Activated CD8-positive, alpha-beta T cell treated with anti-CD3 and anti-CD28 coated beads for 36 hours (primary cell): Measurements from ENCODE around the gene OLFML1. TPM values are rescaled to one million over a fixed set of nuclear protein-coding genes. Genes with fewer than 3 reads are reported as not detected.

Source experiments
- ATAC-seq: fragments of 200-7000 bp; cut with Tn5 transposase; one replicate; pipeline ENCODE4 v1.10.0; 2021; ENCODE audit warnings: mild to moderate bottlenecking, moderate library complexity
- CTCF ChIA-PET: fragments of 350-600 bp; sonication (Branson Sonifier 250); formaldehyde crosslinking; loops from one replicate; lab custom pipeline; 2021; ENCODE audit warnings: antibody characterized with exemption; lab: Charles Lee
- POLR2A ChIA-PET: fragments of 350-600 bp; sonication (Branson Sonifier 250); formaldehyde crosslinking; loops from one replicate; lab custom pipeline; 2021; ENCODE audit warnings: antibody characterized with exemption; lab: Charles Lee
- DNase-seq: peaks from one replicate; pipeline ENCODE4 v3.0.0-alpha.2; 2020
- H3K27ac Mint-ChIP-seq: one replicate; pipeline ENCODE4 v1.8.0; 2021; ENCODE audit warnings: mild to moderate bottlenecking, mixed read lengths
- H3K27me3 Mint-ChIP-seq: one replicate; pipeline ENCODE4 v1.8.0; 2021; ENCODE audit warnings: mixed read lengths
- H3K36me3 Mint-ChIP-seq: one replicate; pipeline ENCODE4 v1.8.0; 2021; ENCODE audit warnings: low read depth, mixed read lengths
- H3K4me1 Mint-ChIP-seq: one replicate; pipeline ENCODE4 v1.8.0; 2021; ENCODE audit warnings: low read depth, mixed read lengths
- H3K4me3 Mint-ChIP-seq: one replicate; pipeline ENCODE4 v1.8.0; 2021; ENCODE audit warnings: mild to moderate bottlenecking, moderate library complexity, mixed read lengths
- H3K9me3 Mint-ChIP-seq: one replicate; pipeline ENCODE4 v1.8.0; 2021; ENCODE audit warnings: mixed read lengths
- intact Hi-C: fragments of 100-400 bp; cut with micrococcal nuclease; formaldehyde crosslinking; loops from one replicate; pipeline ENCODE4 v1.10.0; 2022
- total RNA-seq, 2 experiments: library from RNA; stranded (reverse); gene quantifications; one replicate each; pipeline ENCODE4 v1.2.3, GENCODE V29; 2021
- TF ChIP-seq, protein P1 (sequence below): fragments of 200-600 bp; IDR thresholded peaks from one replicate; pipeline ENCODE4 v1.8.0; 2022; ENCODE audit warnings: antibody characterized with exemption, mild to moderate bottlenecking

The OLFML1 gene
- total RNA-seq, 2 experiments from 2014 or later: not detected

DNA sequence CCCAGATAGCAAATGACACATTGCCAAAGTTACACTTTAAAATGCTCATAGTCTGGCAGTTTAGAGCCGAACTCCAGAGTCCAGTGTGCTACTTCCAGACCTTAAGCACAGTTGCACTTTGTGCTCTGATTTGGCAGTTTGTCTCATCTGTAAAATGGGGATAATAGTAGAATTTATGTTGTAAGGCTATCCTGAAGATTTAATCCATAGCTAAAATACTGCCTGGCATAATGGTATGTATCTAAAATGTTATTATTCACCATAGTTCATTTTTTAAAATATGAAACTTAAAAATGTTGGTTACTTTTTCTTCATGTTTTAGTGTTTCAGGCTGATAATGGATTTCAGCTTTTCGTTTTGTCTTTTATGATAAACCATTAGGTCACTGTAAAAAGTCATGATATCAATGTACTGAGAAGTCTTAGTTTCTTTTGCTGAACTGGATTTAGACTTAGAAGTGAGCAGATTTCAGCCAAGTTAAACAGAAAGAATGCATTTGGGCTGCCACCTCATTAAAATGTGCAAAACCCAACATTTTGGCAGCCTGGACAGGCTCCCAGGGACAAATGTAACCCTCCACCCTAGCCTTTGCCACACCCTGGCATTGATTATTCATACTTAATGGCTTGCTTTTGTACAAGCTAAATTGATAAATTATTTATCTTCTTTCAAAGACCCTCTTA is 933 bp downstream of the OLFML1 start:
- DNase-seq: no peak
- Mint-ChIP-seq H3K27me3 (no peaks in the 10 kb centered on the region), H3K36me3 (no peaks in the 10 kb centered on the region), H3K4me1 (no peaks in the 10 kb centered on the region), H3K9me3 (no peaks in the 10 kb centered on the region), H3K4me3 (no peak overlapping the region), H3K27ac (no peak overlapping the region)
- CTCF ChIA-PET: interaction anchor here (0.9 to 1.6 kb wide), 4 partner anchors 15 to 757 kb away, joined by 3 to 4 read pairs (median 3); partner anchors contain the start of gene PPFIBP2
- intact Hi-C loops: no loop called here
- ATAC-seq: no peak
- POLR2A ChIA-PET: no interaction called here
- TF ChIP-seq, protein P1, sequence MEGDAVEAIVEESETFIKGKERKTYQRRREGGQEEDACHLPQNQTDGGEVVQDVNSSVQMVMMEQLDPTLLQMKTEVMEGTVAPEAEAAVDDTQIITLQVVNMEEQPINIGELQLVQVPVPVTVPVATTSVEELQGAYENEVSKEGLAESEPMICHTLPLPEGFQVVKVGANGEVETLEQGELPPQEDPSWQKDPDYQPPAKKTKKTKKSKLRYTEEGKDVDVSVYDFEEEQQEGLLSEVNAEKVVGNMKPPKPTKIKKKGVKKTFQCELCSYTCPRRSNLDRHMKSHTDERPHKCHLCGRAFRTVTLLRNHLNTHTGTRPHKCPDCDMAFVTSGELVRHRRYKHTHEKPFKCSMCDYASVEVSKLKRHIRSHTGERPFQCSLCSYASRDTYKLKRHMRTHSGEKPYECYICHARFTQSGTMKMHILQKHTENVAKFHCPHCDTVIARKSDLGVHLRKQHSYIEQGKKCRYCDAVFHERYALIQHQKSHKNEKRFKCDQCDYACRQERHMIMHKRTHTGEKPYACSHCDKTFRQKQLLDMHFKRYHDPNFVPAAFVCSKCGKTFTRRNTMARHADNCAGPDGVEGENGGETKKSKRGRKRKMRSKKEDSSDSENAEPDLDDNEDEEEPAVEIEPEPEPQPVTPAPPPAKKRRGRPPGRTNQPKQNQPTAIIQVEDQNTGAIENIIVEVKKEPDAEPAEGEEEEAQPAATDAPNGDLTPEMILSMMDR: no peak

DNA sequence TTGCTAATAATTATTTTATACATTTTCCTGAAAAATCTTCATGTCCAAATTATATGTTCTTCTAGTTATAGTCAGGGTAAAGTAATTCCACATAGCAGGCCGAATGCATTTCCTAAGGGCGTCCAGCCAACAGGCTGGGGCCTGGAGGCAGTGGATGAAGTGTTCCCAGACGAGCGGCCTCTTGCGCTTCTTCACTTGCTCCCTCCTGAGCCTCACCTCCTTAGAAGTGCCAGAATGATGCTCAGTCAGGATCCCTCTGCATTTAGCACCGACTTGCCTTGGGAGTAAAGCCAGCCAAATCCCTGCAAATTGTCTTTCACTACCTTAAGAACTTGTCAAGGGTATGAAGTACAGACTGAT is 1.5 kb downstream of the OLFML1 start:
- H3K27me3 Mint-ChIP-seq: no peaks in the 10 kb centered on the region

DNA sequence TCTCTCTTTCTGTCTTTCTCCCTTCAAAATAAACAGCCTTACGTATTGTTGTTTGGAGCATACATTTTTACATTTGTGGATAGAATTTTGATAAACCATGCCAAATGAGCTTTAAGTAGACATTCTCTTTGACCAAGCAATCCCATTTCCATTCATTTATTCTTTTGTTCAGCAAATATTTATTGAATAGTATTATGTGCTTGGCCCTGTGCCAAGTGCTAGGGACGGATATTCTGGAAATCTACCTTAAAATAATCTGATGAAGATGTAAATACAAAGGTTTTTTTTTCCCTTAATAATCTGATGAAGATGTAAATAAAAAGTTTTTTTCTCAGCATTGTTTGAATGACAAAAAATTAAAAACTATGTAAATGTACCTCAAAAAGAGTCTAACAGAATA is 2.1 kb downstream of the OLFML1 start:
- Mint-ChIP-seq H3K4me1 (peaks cover 2% of the 10 kb centered on the region), H3K4me3 (no peak overlapping the region), H3K9me3 (no peaks in the 10 kb centered on the region), H3K27ac (no peak overlapping the region), H3K27me3 (no peaks in the 10 kb centered on the region), H3K36me3 (no peaks in the 10 kb centered on the region)
- TF ChIP-seq, protein P1: no peak
- intact Hi-C loops: no loop called here
- ATAC-seq: no peak
- POLR2A ChIA-PET: no interaction called here
- CTCF ChIA-PET: interaction anchor here (0.8 kb wide), 1 partner anchor 898 kb away, joined by 3 read pairs; no protein-coding TSS in a partner anchor
- no peak for DNase-seq

More for the DNA sequence above, 1.5 kb downstream of the OLFML1 start:
- TF ChIP-seq, protein P1: no peak
- H3K9me3 Mint-ChIP-seq: no peaks in the 10 kb centered on the region
- no peaks in the 10 kb centered on the region for H3K4me1 Mint-ChIP-seq
- no peak for DNase-seq
- ATAC-seq: no peak
- CTCF ChIA-PET: interaction anchor here (1.0 to 1.6 kb wide), 2 partner anchors 26 to 757 kb away, joined by 3 to 4 read pairs; partner anchors contain the start of gene PPFIBP2
- POLR2A ChIA-PET: no interaction called here
- no peak overlapping the region for H3K4me3 Mint-ChIP-seq
- no peak overlapping the region for H3K27ac Mint-ChIP-seq
- no peaks in the 10 kb centered on the region for H3K36me3 Mint-ChIP-seq
- intact Hi-C loops: no loop called here

DNA sequence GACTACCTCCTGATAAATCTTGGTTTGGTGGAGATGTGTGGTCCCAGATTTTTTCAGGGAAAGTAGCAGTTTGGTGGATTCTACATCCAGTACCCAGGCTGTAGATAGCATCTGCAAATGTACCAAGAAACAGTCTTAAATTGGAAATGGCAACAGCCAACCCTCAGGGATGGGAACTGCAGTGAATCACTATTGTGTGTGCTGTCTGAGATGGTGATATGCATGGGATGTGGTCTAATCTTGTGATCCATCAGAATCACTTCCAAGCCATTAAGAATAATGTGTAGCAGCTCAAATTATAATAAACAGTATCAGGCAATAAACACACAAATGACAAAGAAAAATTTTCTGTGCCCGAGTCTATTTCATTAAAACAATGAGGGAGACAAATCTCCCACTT is 3.4 kb downstream of the OLFML1 start:
- TF ChIP-seq, protein P1: no peak
- Mint-ChIP-seq H3K36me3 (no peaks in the 10 kb centered on the region), H3K4me3 (no peak overlapping the region), H3K4me1 (peaks cover 2% of the 10 kb centered on the region), H3K27ac (no peak overlapping the region), H3K9me3 (no peaks in the 10 kb centered on the region), H3K27me3 (no peaks in the 10 kb centered on the region)
- no peak for ATAC-seq
- ChIA-PET CTCF (no interaction called here), POLR2A (no interaction called here)
- intact Hi-C loops: no loop called here
- DNase-seq: no peak

DNA sequence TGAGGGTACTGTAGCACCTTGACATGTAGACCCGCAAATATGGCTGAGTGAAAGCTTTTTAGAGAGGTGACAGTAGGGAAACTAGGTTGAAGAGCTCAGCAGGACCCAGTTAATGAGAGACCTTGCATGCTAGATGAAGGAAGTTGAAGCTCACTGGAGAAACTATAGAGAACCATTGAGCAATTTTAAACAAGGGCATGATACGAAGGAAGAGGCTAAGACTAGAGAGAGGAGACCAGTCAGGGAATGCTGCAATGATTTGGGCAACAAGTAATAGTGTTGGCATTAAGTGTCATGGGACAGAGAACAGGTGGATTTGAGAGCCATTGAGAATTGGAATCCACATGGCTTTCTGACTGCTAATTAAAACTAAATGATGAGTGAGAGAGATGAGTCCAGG is 4.1 kb downstream of the OLFML1 start:
- TF ChIP-seq, protein P1: no peak
- intact Hi-C loops: no loop called here
- POLR2A ChIA-PET: no interaction called here
- no peaks in the 10 kb centered on the region for H3K27me3 Mint-ChIP-seq
- no peak overlapping the region for H3K4me3 Mint-ChIP-seq
- DNase-seq (no peak), ATAC-seq (no peak)
- H3K36me3 Mint-ChIP-seq: no peaks in the 10 kb centered on the region
- peaks cover 2% of the 10 kb centered on the region for H3K4me1 Mint-ChIP-seq
- H3K27ac Mint-ChIP-seq: no peak overlapping the region
- no peaks in the 10 kb centered on the region for H3K9me3 Mint-ChIP-seq
- CTCF ChIA-PET: interaction anchor here (1.5 kb wide), 1 partner anchor 24 kb away, joined by 5 read pairs; the partner anchor contains the start of gene PPFIBP2
